Adrenal gland (tissue), 12 donors: ENCODE data around the gene ZCCHC3. TPM values are rescaled to one million over a fixed set of nuclear protein-coding genes. Genes with fewer than 3 reads are reported as not detected.

ENCODE experiments used
- DNase-seq, 7 donors: peaks; one replicate each; pipeline ENCODE4 v3.0.0-alpha.2; 2019 to 2020
- H3K27ac ChIP-seq, 5 donors: fragments of 200-600 bp; sonication (generic) in 4 of 5; 1 replicate in 3 of 5; 2 replicates in 2 of 5; pipeline versions ENCODE4 v1.5.1 to v1.8.0; 2016 to 2020; ENCODE audit warnings: mild to moderate bottlenecking in 1 of 5
- H3K27me3 ChIP-seq: fragments of 200-600 bp; 2 replicates; pipeline ENCODE4 v1.8.0; 2021
- H3K36me3 ChIP-seq, 2 donors: fragments of 200-600 bp; replicated peaks in 1 of 2; 1 replicate in 1 of 2; 2 replicates in 1 of 2; pipeline versions ENCODE4 v1.5.1 to v1.8.0; 2018 to 2022
- H3K4me1 ChIP-seq, 2 donors: fragments of 200-600 bp; replicated peaks in 1 of 2; 1 replicate in 1 of 2; 2 replicates in 1 of 2; pipeline versions ENCODE4 v1.5.1 to v1.8.0; 2018 to 2021
- H3K4me3 ChIP-seq, 4 donors: fragments of 200-600 bp; sonication (generic) in 3 of 4; one replicate each; pipeline ENCODE4 v1.5.1; 2016 to 2018
- H3K9me3 ChIP-seq, 3 donors: fragments of 200-600 bp; sonication (generic) in 1 of 3; replicated peaks in 1 of 3; 1 replicate in 2 of 3; 2 replicates in 1 of 3; pipeline versions ENCODE4 v1.5.1 to v1.8.0; 2016 to 2021
- CTCF ChIP-seq, 6 experiments: fragments of 450-650 bp in 4 of 6; fragments of 200-600 bp in 2 of 6; sonication (generic) in 1 of 6; IDR thresholded peaks; 1 replicate in 5 of 6; 2 replicates in 1 of 6; pipeline versions ENCODE4 v1.5.1 to v1.8.0; 2016 to 2021; ENCODE audit warnings: antibody characterized with exemption in 6 of 6, mild to moderate bottlenecking in 2 of 6, moderate library complexity in 1 of 6
- POLR2A ChIP-seq, 2 donors: fragments of 450-650 bp; IDR thresholded peaks; one replicate each; pipeline ENCODE4 v1.6.1; 2017; ENCODE audit warnings: antibody characterized with exemption in 2 of 2, mild to moderate bottlenecking in 2 of 2, moderate library complexity in 1 of 2
- WGBS, 4 donors: extraction: QIAGEN DNeasy Blood & Tissue Kit in 2 of 4; methylation state at CpG; one replicate each; pipeline versions ENCODE4 v1.1.5 to v1.1.7; 2013 to 2017; 5-methylcytosine and 5-hydroxymethylcytosine counted together
- intact Hi-C, 2 donors: fragments of 100-400 bp; cut with DNase I; formaldehyde crosslinking; loops; one replicate each; pipeline versions ENCODE4 v1.14.1 to v1.15.0; 2022 to 2023
- polyA plus RNA-seq, 3 donors: library from polyadenylated mRNA; stranded (reverse); fragments of 200-250 nt in 2 of 3; fragments of 350-450 nt in 1 of 3; fragmentation: Illumina TruSeq in 1 of 3; extraction: RNeasy Lipid Tissue Mini Kit (QIAGEN cat#74804) in 1 of 3; gene quantifications; one replicate each; pipeline ENCODE4 v1.2.3, GENCODE V29; 2013 to 2014
- total RNA-seq, 9 donors: library from RNA; depleted of rRNA in 4 of 9; stranded (reverse); fragments of >200 nt in 4 of 9; fragments of 120-200 nt in 1 of 9; fragmentation: NEBNext Ultra II Directional in 1 of 9; extraction: Animal tissue kit (Norgen Biotek cat#: 25700) in 1 of 9; gene quantifications; one replicate each; pipeline versions ENCODE4 v1.1.0 to v1.2.4, GENCODE V29; 2013 to 2023
- donor health status: healthy with polysubstance abuse.
- donor health status: Bipolar disorder and iron deficiency.
- donor health status: DM: yes; HTN: yes; CAD: no.
- donor health status: DM: no; HTN: no; CAD: no.
- donor health status: DM: no; HTN: no; CAD: no.
- donor health status: DM: yes; HTN: yes; CAD: no.

ZCCHC3 gene
- total and polyA plus RNA-seq, 12 donors, result 11.1 to 29.3 (median 16.3) TPM

GRCh38 chr20:341682-342081 is 44.3 kb downstream of the ZCCHC3 start:
- Histone ChIP-seq H3K4me3 (no peak overlapping the region), H3K36me3 (no peaks in the 10 kb centered on the region), H3K9me3 (no peaks in the 10 kb centered on the region), H3K4me1 (peaks cover 0 to 4% of the 10 kb centered on the region in 2 donors), H3K27me3 (no peaks in the 10 kb centered on the region), H3K27ac (no peak overlapping the region)
- TF ChIP-seq CTCF (IDR thresholded peaks at IDR 0.05), result no peak
- TF ChIP-seq POLR2A (IDR thresholded peaks at IDR 0.05), result no peak
- WGBS, 4 donors, result 51 to 67% (median 63%) methylated on average over 2 of the region's 2 CpGs
- intact Hi-C loops, result no loop called here
- peak in 5 of 7 donors; percentile 37 to 59 (median 53) for DNase-seq

GRCh38 chr20:343107-343506 is 45.7 kb downstream of the ZCCHC3 start:
- DNase-seq, result no peak
- H3K4me1 ChIP-seq, result peaks cover 0 to 4% of the 10 kb centered on the region in 2 donors
- H3K4me3 ChIP-seq, result no peak overlapping the region
- H3K27ac ChIP-seq, result no peak overlapping the region
- no peaks in the 10 kb centered on the region for H3K27me3 ChIP-seq
- intact Hi-C loops, result no loop called here
- no peaks in the 10 kb centered on the region for H3K9me3 ChIP-seq
- TF ChIP-seq POLR2A (IDR thresholded peaks at IDR 0.05) (no peak), CTCF (IDR thresholded peaks at IDR 0.05) (no peak)
- no peaks in the 10 kb centered on the region for H3K36me3 ChIP-seq

GRCh38 chr20:346033-346639 is 48.8 kb downstream of the ZCCHC3 start:
- intact Hi-C loops, result no loop called here
- no peaks in the 10 kb centered on the region for H3K27me3 ChIP-seq
- H3K36me3 ChIP-seq, result peaks cover 0 to 11% of the 10 kb centered on the region in 2 donors
- TF ChIP-seq CTCF (IDR thresholded peaks at IDR 0.05) (no peak), POLR2A (IDR thresholded peaks at IDR 0.05) (no peak)
- H3K27ac ChIP-seq, result peak overlapping the region; percentile 55 to 96 (median 90)
- 65 to 73% (median 71%) methylated on average over 9 of the region's 9 CpGs for WGBS, 4 donors
- H3K4me1 ChIP-seq, result peaks cover 0 to 11% of the 10 kb centered on the region in 2 donors
- no peaks in the 10 kb centered on the region for H3K9me3 ChIP-seq
- peak overlapping the region in 1 of 4 donors; percentile 73 for H3K4me3 ChIP-seq
- no peak for DNase-seq

- H3K9me3 ChIP-seq, result no peaks in the 10 kb centered on the region
- peak within 1 kb of the TSS; percentile 57 to 96 (median 90) for H3K27ac ChIP-seq
- peak; percentile 25 to 51 for TF ChIP-seq POLR2A (IDR thresholded peaks at IDR 0.05)
- no peak for TF ChIP-seq CTCF (IDR thresholded peaks at IDR 0.05)
- H3K4me3 ChIP-seq, result peak within 1 kb of the TSS; percentile 9 to 73 (median 57)
- peak; percentile 76 to 87 (median 82) for DNase-seq
- intact Hi-C loops, result no loop called here
- no peaks in the 10 kb centered on the region for H3K27me3 ChIP-seq
- 1 to 10% (median 1%) methylated on average over 16 to 50 of the region's 50 CpGs for WGBS, 4 donors
- peaks cover 0 to 18% of the 10 kb centered on the region in 2 donors for H3K36me3 ChIP-seq
- peaks cover 0 to 11% of the 10 kb centered on the region in 2 donors for H3K4me1 ChIP-seq
Measured at GRCh38 chr20:346640-347316, 49.4 kb downstream of the ZCCHC3 start, which contains the start of gene NRSN2. TSS of gene NRSN2 (plus strand) at chr20:347111. CDS start at chr20:349644, 2,533 bp downstream.
